Measurements from ENCODE around the gene AKAP6.
A peak's percentile ranks its signal among the peaks of the same experiment; 100 is the strongest.

Gene AKAP6

DNA sequence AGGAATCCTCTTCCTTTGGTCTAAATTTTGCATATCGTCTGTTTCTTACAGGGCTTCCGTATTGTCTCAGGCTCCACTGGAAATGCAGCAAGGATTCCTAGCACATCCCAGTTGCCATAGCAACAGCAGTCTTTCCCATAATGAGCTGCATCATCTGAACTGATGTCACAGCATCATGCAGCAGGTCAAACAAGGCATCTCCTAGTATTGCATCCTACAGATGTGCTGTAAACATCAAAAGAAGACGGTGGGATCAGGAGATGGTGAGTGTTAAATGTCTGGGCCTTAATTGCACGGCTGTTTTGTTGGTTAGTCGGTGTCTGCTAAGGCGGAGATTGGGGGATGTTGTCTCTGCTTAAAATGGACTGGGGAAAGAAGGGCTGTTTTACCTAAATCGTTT lies at the start of gene AKAP6:
TSS of gene AKAP6 (plus strand) at position 153 of the 400 bp plus-strand sequence. CDS start 104,196 bp downstream, outside the sequence.
- no peak for TF ChIP-seq CTCF (IDR thresholded peaks at IDR 0.05; ENCODE audit: insufficient read depth, missing control alignments)
- DNase-seq (ENCODE audit: insufficient read length, low spot score) (no peak), FAIRE-seq (peak; percentile 16)

DNA sequence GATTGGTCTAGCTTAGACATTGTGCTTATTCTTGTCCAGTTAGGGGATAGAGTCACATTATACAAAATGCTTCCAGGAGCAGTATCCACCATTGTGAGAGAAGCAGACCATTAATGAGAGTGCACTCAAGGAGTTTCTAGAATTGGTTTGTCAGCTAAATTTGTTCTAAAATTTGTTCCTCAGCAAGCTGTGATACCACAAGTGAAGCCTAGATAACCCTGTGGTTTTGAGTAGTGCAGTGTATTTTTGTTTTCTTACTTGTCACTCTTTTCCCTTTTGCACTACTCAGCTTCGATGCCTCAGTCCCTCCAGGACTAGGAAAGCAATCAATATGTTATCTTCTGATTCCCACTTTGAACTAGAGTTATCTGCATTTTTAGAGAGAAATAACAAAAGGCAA lies 42.5 kb upstream of the AKAP6 start:
- DNase-seq (ENCODE audit: insufficient read length, low spot score): no peak
- no peak for TF ChIP-seq CTCF (IDR thresholded peaks at IDR 0.05; ENCODE audit: insufficient read depth, missing control alignments)
- FAIRE-seq: no peak

DNA sequence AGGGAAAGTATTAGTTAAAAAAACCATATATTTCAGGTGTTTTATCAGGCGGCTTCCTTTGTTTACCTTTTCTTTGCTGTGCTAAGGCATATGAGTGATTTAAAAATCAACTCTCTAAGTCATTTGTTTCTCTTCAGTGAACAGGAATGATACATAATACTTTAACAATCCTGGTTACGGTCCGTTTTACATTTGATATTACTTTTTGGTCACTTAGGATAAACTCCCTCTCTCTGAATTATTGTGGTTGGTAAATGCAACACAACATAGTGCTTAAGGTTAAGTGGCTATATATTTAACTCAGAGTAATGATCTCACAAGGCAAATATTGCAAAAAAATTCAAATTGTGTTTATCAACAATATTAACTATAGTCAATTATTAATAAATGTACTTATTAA lies 32.7 kb upstream of the AKAP6 start:
- DNase-seq (ENCODE audit: insufficient read length, low spot score) (no peak), FAIRE-seq (no peak)
- no peak for TF ChIP-seq CTCF (IDR thresholded peaks at IDR 0.05; ENCODE audit: insufficient read depth, missing control alignments)

DNA sequence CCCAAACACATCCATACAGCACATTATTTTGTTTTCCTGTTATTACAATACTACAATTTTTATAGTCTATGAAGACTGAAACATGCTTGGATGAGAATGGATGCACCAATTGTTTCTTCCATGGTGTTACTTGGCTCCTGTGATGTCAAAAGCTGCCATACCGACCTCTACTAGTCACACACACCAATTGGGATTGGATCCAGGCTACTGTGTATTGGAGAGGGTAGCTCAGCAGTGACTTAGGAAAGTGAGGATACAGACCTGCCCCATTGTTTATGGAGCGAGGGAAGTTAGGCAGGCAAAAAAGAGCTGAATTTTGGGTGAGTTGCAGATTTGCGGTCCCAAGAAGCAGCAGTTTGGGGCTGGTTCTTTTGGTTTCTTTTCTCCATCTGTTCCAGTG lies 30.8 kb upstream of the AKAP6 start:
- FAIRE-seq (no peak), DNase-seq (ENCODE audit: insufficient read length, low spot score) (no peak)
- TF ChIP-seq CTCF (IDR thresholded peaks at IDR 0.05; ENCODE audit: insufficient read depth, missing control alignments): no peak

- no peak for TF ChIP-seq CTCF (IDR thresholded peaks at IDR 0.05; ENCODE audit: insufficient read depth, missing control alignments)
- peak; percentile 94 for FAIRE-seq
- DNase-seq (ENCODE audit: insufficient read length, low spot score): no peak
Observed at GRCh38 chr14:32300136-32300535, 29.0 kb upstream of the AKAP6 start.

GRCh38 chr14:32303865-32304264 lies 25.2 kb upstream of the AKAP6 start:
- DNase-seq (ENCODE audit: insufficient read length, low spot score): no peak
- peak; percentile 72 for FAIRE-seq
- TF ChIP-seq CTCF (IDR thresholded peaks at IDR 0.05; ENCODE audit: insufficient read depth, missing control alignments): no peak

DNA sequence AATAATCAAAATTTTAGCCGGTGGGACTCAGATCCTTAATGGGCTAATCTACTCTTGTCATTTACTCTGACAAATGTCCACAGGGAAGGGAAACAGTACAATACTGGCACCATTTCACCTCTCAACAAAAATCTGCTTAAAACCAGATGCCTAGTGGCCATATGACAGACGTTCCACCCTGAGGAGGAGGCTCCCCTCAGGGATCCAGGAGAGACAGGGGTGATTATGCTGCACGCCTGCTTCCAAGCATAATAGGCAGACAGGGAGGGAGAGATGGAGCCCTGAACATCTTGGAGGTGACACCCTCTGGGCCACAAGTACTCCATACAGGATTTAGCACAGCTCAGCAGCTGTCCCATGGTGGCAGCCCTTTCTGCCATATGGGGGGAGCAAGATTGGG lies 24.8 kb upstream of the AKAP6 start:
- peak; percentile 84 for FAIRE-seq
- DNase-seq (ENCODE audit: insufficient read length, low spot score): no peak
- TF ChIP-seq CTCF (IDR thresholded peaks at IDR 0.05; ENCODE audit: insufficient read depth, missing control alignments): no peak

All from D721Med (cell line).